Karpas-422 (cell line): Measurements from ENCODE around the gene NDUFA6. TPM values are rescaled to one million over a fixed set of nuclear protein-coding genes. Genes with fewer than 3 reads are reported as not detected.
A peak's percentile ranks its signal among the peaks of the same experiment; 100 is the strongest.

ENCODE experiments used
- DNase-seq: peaks from one replicate; pipeline ENCODE4 v3.0.0-alpha.2; 2015
- H2AFZ ChIP-seq: fragments of 200-600 bp; sonication (generic); 2 replicates; pipeline ENCODE4 v1.6.1; 2014; ENCODE audit warnings: antibody characterized with exemption, low read length, mixed read lengths
- H3K27ac ChIP-seq: fragments of 200-600 bp; sonication (generic); 2 replicates; pipeline ENCODE4 v1.5.1; 2014; ENCODE audit warnings: mild to moderate bottlenecking, low read length, moderate library complexity
- H3K27me3 ChIP-seq: fragments of 200-600 bp; sonication (generic); 2 replicates; pipeline ENCODE4 v1.6.1; 2014; ENCODE audit warnings: low read length, mixed read lengths
- H3K36me3 ChIP-seq: fragments of 200-600 bp; sonication (generic); 2 replicates; pipeline ENCODE4 v1.6.1; 2014; ENCODE audit warnings: low read length, mixed read lengths; ENCODE audit not compliant: insufficient read depth
- H3K4me1 ChIP-seq: fragments of 200-600 bp; sonication (generic); 2 replicates; pipeline ENCODE4 v1.6.1; 2014; ENCODE audit warnings: mild to moderate bottlenecking, low read length, mixed read lengths
- H3K4me2 ChIP-seq: fragments of 200-600 bp; sonication (generic); 2 replicates; pipeline ENCODE4 v1.6.1; 2014; ENCODE audit warnings: low read length, low read depth, mild to moderate bottlenecking; ENCODE audit not compliant: poor library complexity, severe bottlenecking
- H3K4me3 ChIP-seq: fragments of 200-600 bp; sonication (generic); 2 replicates; pipeline ENCODE4 v1.5.1; 2014; ENCODE audit warnings: mild to moderate bottlenecking, antibody characterized with exemption, low read length, mixed read lengths
- H3K79me2 ChIP-seq: fragments of 200-600 bp; sonication (generic); 2 replicates; pipeline ENCODE4 v1.6.1; 2014; ENCODE audit warnings: mild to moderate bottlenecking, low read length, mixed read lengths
- H3K9ac ChIP-seq: fragments of 200-600 bp; sonication (generic); 2 replicates; pipeline ENCODE4 v1.6.0; 2014; ENCODE audit warnings: low read length
- H3K9me2 ChIP-seq: fragments of 200-600 bp; sonication (generic), shearing (Covaris generic); replicated peaks from 2 replicates; pipeline ENCODE4 v1.6.0; 2014; ENCODE audit warnings: mild to moderate bottlenecking, low read length, moderate library complexity; ENCODE audit not compliant: insufficient read depth
- H3K9me3 ChIP-seq: fragments of 300-700, 200-600 bp; sonication (generic); 2 replicates; pipeline ENCODE4 v1.6.1; 2014; ENCODE audit warnings: low read length, mixed read lengths
- H4K20me1 ChIP-seq: fragments of 200-600 bp; sonication (generic); 2 replicates; pipeline ENCODE4 v1.6.1; 2014; ENCODE audit warnings: mild to moderate bottlenecking, antibody characterized with exemption, low read length, low read depth; ENCODE audit not compliant: insufficient read depth
- total RNA-seq: library from RNA; depleted of rRNA; stranded (reverse); fragments of >200 nt; shearing (Covaris generic); gene quantifications from 2 replicates; pipeline ENCODE4 v1.2.3, GENCODE V29; 2014; ENCODE audit warnings: low replicate concordance

Gene NDUFA6
- total RNA-seq, 1 experiment from 2014 or later, result 44.7 TPM

DNA sequence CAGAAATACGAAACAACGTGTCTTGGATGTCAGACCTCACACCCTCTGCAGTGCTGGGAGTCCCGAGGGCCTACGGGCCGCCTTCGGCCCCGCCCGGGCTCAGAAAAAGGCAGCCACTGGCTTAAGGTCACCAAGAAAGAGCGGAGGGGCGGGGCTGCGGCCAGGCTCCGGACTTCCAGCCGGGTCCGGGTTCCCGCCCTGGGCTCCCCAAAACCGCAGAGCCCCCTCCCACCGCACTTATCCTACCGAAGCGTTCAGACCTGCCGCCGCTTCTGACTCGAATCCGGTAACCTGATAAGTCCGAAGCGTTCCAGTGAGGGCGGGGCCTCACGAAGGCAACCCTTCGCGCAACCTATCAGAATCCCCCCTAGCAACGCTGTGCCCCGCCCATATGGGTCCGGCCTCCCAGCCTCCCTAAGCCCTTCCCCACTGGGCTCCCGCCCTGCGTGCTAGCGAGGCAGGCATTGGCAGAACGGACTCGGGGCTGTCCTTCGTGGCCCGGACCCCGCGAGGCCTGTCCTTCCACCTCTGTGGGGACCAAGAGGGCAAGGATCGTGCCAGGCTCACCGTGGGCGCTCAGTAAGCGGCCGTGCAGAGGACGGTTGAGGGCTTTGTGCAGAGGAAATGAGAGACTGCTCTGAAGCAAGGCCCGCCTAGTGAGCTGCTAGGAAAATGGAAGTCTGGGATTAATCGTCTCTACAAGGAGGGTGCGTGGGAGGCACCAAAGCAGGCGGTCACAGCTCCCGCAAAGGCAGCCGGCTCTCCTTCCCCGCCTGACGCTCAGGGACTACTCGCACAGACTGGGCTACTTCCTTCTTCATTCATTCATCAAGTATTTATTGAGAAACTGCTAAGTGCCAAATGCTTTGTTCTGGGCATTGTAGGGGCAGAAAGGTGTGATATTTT, 19.8 kb downstream of the NDUFA6 start, which contains the start of gene NAGA:
Gene NAGA (minus strand): TSS at position 296 of the 906 bp plus-strand sequence. CDS start 515 bp downstream, outside the sequence.
- H4K20me1 ChIP-seq, result no peaks in the 10 kb centered on the region
- no peaks in the 10 kb centered on the region for H3K27me3 ChIP-seq
- peaks cover 21% of the 10 kb centered on the region for H3K4me1 ChIP-seq
- peak within 1 kb of the TSS; percentile 80 for H3K9ac ChIP-seq
- H2AFZ ChIP-seq, result peak within 1 kb of the TSS; percentile 76
- peak within 1 kb of the TSS; percentile 76 for H3K4me3 ChIP-seq
- DNase-seq, result peak; percentile 99
- peak within 1 kb of the TSS; percentile 94 for H3K4me2 ChIP-seq
- H3K9me3 ChIP-seq, result no peaks in the 10 kb centered on the region
- H3K9me2 ChIP-seq, result no peaks in the 10 kb centered on the region
- no peaks in the 10 kb centered on the region for H3K36me3 ChIP-seq
- H3K79me2 ChIP-seq, result peaks cover 7% of the 10 kb centered on the region
- H3K27ac ChIP-seq, result peak within 1 kb of the TSS; percentile 34; the same call in 1 of the 2 replicates

DNA sequence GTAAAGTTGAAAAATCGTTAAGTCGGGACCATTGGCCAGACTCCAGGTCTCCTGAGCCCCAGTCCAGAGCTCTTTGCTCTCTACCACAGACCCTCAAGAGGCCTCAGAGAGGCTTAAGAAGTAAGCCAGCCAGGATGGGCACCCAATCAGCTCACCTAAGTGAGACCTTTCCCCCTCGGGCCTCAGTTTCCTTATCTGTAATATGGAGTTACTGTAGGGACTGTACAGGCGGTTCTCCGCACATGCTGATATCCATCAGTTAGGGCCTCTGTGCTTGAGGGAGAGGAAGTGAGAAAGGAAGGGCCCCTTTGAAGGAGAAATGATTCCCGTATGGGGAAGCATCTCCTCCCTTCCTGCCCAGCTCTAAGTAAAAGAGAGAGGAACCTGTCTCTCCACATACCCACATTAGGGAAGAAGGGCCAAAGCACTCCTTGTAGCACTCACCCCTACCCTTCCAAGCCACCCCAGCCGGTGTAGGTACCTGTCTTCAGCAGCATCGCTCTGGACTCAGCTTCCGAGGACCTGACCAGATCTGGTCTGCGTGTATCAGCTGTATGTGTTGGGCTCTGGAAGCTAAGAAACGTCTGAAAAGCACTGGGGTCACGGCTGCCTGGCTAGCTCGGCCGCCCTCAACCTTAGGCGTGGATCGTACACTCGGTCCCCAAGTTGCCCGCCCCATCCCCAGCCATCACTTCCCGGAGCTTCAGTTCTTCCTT, 20.6 kb downstream of the NDUFA6 start:
- no peak for DNase-seq
- H2AFZ ChIP-seq, result peak overlapping the region; percentile 70

DNA sequence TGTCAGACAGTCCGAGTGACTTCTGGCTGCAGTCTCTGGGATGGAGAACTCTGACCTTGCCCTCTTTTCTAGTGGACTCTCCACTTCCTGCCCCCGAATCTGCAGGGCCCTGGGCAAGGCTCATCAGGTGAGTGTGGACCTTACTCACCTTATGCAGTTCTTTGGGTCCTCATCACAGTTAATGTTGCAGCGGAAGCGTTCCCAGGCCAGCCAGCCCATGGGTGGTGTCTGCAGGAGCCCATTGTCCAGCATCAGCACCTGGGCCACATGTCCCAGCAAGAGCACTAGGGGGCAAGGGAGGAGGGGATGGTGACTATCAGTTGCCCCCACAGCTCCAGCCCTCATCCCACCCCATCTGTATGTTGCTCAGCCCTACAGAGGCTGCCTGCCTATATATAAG, 22.3 kb downstream of the NDUFA6 start:
- no peak overlapping the region for H2AFZ ChIP-seq
- no peak overlapping the region for H3K4me3 ChIP-seq
- no peaks in the 10 kb centered on the region for H3K9me3 ChIP-seq
- H3K9me2 ChIP-seq, result no peaks in the 10 kb centered on the region
- no peak overlapping the region for H3K9ac ChIP-seq
- H3K27ac ChIP-seq, result no peak overlapping the region
- no peaks in the 10 kb centered on the region for H4K20me1 ChIP-seq
- DNase-seq, result no peak
- peaks cover 23% of the 10 kb centered on the region for H3K4me1 ChIP-seq
- no peak overlapping the region for H3K4me2 ChIP-seq
- H3K36me3 ChIP-seq, result no peaks in the 10 kb centered on the region
- peaks cover 7% of the 10 kb centered on the region for H3K79me2 ChIP-seq
- no peaks in the 10 kb centered on the region for H3K27me3 ChIP-seq

More for the DNA sequence above, 20.6 kb downstream of the NDUFA6 start:
- Histone ChIP-seq H3K4me2 (peak overlapping the region; percentile 94), H3K27ac (peak overlapping the region; percentile 34; the same call in 1 of the 2 replicates), H3K9ac (peak overlapping the region; percentile 80), H3K27me3 (no peaks in the 10 kb centered on the region), H4K20me1 (no peaks in the 10 kb centered on the region), H3K36me3 (no peaks in the 10 kb centered on the region), H3K79me2 (peaks cover 7% of the 10 kb centered on the region), H3K4me3 (peak overlapping the region; percentile 76), H3K9me3 (no peaks in the 10 kb centered on the region), H3K4me1 (peaks cover 23% of the 10 kb centered on the region), H3K9me2 (no peaks in the 10 kb centered on the region)

DNA sequence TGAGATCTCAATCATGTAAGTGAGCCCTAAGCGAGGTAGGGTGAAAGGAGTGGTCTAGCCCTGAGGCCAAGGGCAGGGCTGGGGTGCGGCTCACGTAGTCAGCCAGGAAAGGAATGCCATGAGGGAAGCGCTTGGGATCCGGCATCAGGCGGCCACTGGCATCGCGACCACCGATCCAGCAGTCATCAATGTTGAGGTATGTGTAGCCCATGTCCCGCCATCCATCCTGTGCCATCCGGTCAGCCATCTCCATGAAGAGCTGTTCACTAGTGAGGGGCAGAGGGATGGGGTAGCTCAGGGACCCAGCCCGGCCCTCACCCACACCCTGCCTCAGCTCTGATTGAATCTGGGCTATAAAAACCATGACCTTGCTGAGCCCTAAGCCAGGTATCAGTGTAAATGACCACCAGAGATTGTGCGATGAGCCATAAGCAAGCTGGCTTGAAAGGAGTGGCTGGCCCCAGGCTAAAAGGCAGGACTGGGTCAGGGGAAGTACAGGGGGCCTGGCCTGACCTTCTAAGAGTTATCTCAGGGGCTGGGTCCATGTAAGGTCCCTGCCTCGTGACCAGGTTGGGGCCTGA, 22.8 kb downstream of the NDUFA6 start:
- no peak overlapping the region for H3K9ac ChIP-seq
- peaks cover 7% of the 10 kb centered on the region for H3K79me2 ChIP-seq

DNA sequence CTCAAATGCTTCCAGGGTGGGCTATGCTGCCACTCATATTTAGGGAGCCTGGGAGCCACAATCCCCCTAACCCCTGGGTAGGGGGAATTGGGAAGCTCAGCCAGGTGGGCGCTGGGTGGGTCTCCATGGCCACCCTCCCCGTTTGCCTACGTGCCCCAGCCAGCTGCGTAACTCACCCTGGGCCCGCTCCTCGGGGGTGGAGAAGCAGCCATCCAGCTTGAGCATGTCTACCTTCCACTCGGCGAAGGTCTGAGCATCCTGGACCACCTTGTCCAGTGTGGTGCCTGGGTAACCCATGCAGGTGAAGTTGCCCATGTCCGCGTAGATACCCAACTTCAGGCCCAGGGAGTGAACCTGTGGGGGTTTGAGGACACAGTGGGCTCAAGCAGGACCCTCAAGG, 23.6 kb downstream of the NDUFA6 start:
- Histone ChIP-seq H2AFZ (no peak overlapping the region), H3K4me3 (no peak overlapping the region), H3K9ac (no peak overlapping the region), H3K9me2 (no peaks in the 10 kb centered on the region), H3K4me2 (no peak overlapping the region), H3K9me3 (no peaks in the 10 kb centered on the region), H3K27me3 (no peaks in the 10 kb centered on the region), H3K4me1 (peaks cover 23% of the 10 kb centered on the region), H3K27ac (no peak overlapping the region), H4K20me1 (no peaks in the 10 kb centered on the region), H3K36me3 (no peaks in the 10 kb centered on the region), H3K79me2 (peaks cover 7% of the 10 kb centered on the region)
- DNase-seq, result no peak

More for the DNA sequence above, 22.8 kb downstream of the NDUFA6 start:
- Histone ChIP-seq H3K27me3 (no peaks in the 10 kb centered on the region), H3K4me2 (no peak overlapping the region), H3K9me3 (no peaks in the 10 kb centered on the region), H3K9me2 (no peaks in the 10 kb centered on the region), H3K27ac (no peak overlapping the region), H3K4me1 (peaks cover 23% of the 10 kb centered on the region), H2AFZ (no peak overlapping the region), H4K20me1 (no peaks in the 10 kb centered on the region), H3K4me3 (no peak overlapping the region), H3K36me3 (no peaks in the 10 kb centered on the region)
- no peak for DNase-seq

DNA sequence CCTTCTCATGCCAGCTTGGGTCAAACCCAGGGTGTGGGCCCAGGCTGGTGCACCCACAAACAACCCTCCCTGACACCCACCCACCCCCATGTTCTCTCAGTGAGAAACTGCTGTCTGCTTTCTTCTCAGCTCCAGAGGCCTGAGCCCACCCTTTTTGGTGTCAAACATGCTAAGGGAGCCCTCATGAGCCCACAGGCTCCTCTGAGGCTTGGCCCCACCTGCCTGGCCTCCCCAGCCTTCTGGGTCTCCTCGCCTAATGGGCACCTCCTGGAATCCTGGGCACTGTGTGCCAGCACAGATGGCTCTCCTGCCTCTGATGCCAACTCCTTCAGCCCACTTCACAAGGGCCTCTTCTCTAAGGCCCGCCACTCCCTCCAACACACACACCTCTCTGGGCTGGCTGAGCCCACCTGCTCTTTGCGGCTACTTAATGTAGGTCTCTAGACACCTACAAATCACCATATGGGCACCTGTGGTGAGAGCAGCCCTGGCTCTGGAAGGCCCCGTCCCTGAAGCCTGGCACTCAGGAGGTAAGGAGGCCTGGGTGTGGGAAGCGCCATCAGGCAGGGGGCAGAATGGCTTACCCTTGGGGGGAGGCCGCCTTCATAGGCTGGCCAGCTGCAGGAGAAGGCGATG, 24.3 kb downstream of the NDUFA6 start:
- Histone ChIP-seq H2AFZ (no peak overlapping the region), H4K20me1 (no peaks in the 10 kb centered on the region), H3K36me3 (peaks cover 2% of the 10 kb centered on the region; the same call in 1 of the 2 replicates), H3K4me1 (peaks cover 18% of the 10 kb centered on the region), H3K4me2 (no peak overlapping the region), H3K27ac (no peak overlapping the region), H3K9me2 (no peaks in the 10 kb centered on the region), H3K4me3 (no peak overlapping the region), H3K9ac (no peak overlapping the region), H3K79me2 (peaks cover 7% of the 10 kb centered on the region), H3K9me3 (no peaks in the 10 kb centered on the region), H3K27me3 (no peaks in the 10 kb centered on the region)
- no peak for DNase-seq

DNA sequence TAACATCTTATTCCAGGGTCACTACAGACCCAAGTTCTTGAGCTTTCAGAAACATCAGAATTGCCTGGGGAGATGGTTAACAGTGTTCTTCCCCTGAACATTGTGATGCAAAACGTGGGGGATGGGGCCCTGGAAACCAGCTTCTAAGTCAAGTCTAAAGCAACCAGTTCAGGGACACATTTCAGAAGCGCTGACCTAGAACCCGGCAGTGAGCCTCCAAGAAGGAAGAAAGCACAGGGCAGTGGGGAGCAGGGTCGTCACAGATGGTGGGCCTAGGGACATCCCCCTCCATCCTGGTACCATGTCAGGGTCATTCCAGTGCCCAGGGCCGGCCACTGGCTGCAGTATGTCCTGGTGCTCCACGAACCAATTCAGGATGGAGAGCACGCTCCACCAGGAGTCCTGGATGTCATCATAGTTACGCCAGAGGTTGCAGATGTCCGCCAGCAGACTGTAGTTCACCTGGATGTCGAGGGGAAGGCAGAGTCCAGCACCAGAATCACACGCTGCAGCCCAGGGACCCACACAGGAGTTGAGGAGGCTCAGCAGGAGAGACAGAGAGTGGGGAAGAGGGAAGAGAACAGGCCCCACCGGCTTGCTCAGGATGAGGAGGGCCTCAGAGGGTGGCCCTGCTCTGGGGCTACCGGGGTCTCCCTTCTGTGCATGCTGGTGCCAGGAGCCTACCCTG, 25.0 kb downstream of the NDUFA6 start:
- peaks cover 7% of the 10 kb centered on the region for H3K79me2 ChIP-seq

More for the DNA sequence above, 25.0 kb downstream of the NDUFA6 start:
- Histone ChIP-seq H3K9ac (no peak overlapping the region), H3K27me3 (no peaks in the 10 kb centered on the region), H4K20me1 (no peaks in the 10 kb centered on the region), H3K4me3 (no peak overlapping the region), H3K36me3 (peaks cover 9% of the 10 kb centered on the region; the same call in 1 of the 2 replicates), H3K4me1 (peaks cover 13% of the 10 kb centered on the region), H2AFZ (no peak overlapping the region), H3K9me2 (no peaks in the 10 kb centered on the region), H3K27ac (no peak overlapping the region), H3K4me2 (no peak overlapping the region), H3K9me3 (no peaks in the 10 kb centered on the region)
- no peak for DNase-seq
